Right atrium auricular region (tissue), 2 donors: ENCODE results near the gene CCNF. TPM values are rescaled to one million over a fixed set of nuclear protein-coding genes. Genes with fewer than 3 reads are reported as not detected.

ENCODE experiments used
- DNase-seq: peaks from one replicate; pipeline ENCODE4 v3.0.0-alpha.2; 2019; ENCODE audit warnings: low spot score
- H3K27ac ChIP-seq, 2 donors: fragments of 200-600 bp; sonication (generic); 1 replicate in 1 of 2; 2 replicates in 1 of 2; pipeline ENCODE4 v1.5.1; 2016 to 2019
- H3K27me3 ChIP-seq, 2 donors: fragments of 200-600 bp; sonication (generic); one replicate each; pipeline versions ENCODE4 v1.5.1 to v1.6.0; 2017 to 2019
- H3K36me3 ChIP-seq: fragments of 200-600 bp; sonication (generic); one replicate; pipeline ENCODE4 v1.5.1; 2016
- H3K4me1 ChIP-seq, 2 donors: fragments of 200-600 bp; sonication (generic); one replicate each; pipeline versions ENCODE4 v1.5.1 to v1.6.0; 2017 to 2019
- H3K4me3 ChIP-seq, 2 donors: fragments of 200-600 bp; sonication (generic); 1 replicate in 1 of 2; 2 replicates in 1 of 2; pipeline ENCODE4 v1.5.1; 2017 to 2019; ENCODE audit warnings: mild to moderate bottlenecking in 1 of 2, moderate library complexity in 1 of 2
- H3K9me3 ChIP-seq, 2 donors: fragments of 200-600 bp; sonication (generic); one replicate each; pipeline ENCODE4 v1.5.1; 2019
- total RNA-seq, 2 donors: library from RNA; depleted of rRNA; stranded (reverse); fragments of >200 nt; gene quantifications; one replicate each; pipeline ENCODE4 v1.1.0, GENCODE V29; 2016
- TF ChIP-seq, protein P1 (sequence below), 2 donors: fragments of 200-600 bp; sonication (generic); IDR thresholded peaks; one replicate each; pipeline ENCODE4 v1.5.1; 2019; ENCODE audit warnings: antibody characterized with exemption in 2 of 2

CCNF gene
- total RNA-seq, 2 donors from 2014 or later, result 1.4 to 1.7 TPM

DNA sequence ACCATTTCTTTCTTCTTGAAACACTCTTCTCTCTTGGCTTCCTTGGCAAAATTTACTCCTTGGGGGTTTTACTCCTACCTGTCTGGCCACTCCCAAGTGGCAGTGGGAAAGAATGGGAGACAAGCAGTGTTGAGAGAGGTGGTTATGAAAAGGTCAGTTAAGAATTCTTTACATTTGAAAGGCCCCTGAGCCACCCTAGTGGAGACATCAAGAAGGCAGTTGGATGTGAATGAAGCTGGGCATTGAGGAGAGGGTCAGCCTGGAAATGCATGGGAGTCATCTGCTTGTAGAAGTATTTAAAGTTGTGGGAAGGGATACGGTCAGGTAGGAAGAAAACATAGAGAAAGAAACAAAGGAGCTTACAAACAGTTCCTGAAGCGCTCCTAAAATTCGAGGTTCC is 42.3 kb upstream of the CCNF start:
- peaks cover 0 to 12% of the 10 kb centered on the region in 2 donors for H3K9me3 ChIP-seq
- TF ChIP-seq, protein P1, sequence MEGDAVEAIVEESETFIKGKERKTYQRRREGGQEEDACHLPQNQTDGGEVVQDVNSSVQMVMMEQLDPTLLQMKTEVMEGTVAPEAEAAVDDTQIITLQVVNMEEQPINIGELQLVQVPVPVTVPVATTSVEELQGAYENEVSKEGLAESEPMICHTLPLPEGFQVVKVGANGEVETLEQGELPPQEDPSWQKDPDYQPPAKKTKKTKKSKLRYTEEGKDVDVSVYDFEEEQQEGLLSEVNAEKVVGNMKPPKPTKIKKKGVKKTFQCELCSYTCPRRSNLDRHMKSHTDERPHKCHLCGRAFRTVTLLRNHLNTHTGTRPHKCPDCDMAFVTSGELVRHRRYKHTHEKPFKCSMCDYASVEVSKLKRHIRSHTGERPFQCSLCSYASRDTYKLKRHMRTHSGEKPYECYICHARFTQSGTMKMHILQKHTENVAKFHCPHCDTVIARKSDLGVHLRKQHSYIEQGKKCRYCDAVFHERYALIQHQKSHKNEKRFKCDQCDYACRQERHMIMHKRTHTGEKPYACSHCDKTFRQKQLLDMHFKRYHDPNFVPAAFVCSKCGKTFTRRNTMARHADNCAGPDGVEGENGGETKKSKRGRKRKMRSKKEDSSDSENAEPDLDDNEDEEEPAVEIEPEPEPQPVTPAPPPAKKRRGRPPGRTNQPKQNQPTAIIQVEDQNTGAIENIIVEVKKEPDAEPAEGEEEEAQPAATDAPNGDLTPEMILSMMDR (IDR thresholded peaks at IDR 0.05), result no peak
- no peak for DNase-seq
- H3K4me1 ChIP-seq, result no peaks in the 10 kb centered on the region
- no peak overlapping the region for H3K27ac ChIP-seq
- no peaks in the 10 kb centered on the region for H3K27me3 ChIP-seq
- no peaks in the 10 kb centered on the region for H3K36me3 ChIP-seq
- no peak overlapping the region for H3K4me3 ChIP-seq

GRCh38 chr16:2388139-2388874 is 40.9 kb upstream of the CCNF start:
- Histone ChIP-seq H3K4me3 (no peak overlapping the region), H3K27me3 (no peaks in the 10 kb centered on the region), H3K27ac (no peak overlapping the region), H3K9me3 (peaks cover 0 to 12% of the 10 kb centered on the region in 2 donors), H3K4me1 (no peaks in the 10 kb centered on the region), H3K36me3 (no peaks in the 10 kb centered on the region)
- TF ChIP-seq, protein P1 (IDR thresholded peaks at IDR 0.05), result no peak
- no peak for DNase-seq

DNA sequence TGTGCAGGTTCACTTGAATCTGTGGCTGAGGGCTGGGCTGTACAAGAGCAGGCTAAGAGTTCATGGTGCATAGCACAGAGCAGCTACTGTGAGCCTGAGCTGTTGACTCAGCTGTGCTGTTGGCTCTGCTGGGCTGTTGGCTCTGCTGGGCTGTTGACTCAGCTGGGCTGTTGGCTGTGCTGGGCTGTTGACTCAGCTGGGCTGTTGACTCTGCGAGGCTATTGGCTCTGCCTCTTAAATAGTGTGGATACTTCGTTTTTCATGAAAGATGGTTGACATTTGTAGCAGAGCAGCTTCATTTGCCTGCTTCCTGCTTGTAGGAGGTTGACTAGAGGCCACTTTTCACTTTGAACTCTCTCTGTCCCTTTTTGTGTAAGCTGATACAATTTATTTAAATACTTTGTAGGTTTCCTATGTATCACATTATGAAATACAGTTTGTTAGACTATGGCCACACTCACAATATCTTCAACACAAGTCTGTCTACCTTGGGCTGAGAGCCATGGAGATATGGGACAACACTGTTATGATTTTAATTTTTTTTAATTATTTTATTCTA is 40.3 kb upstream of the CCNF start:
- no peaks in the 10 kb centered on the region for H3K4me1 ChIP-seq
- no peaks in the 10 kb centered on the region for H3K27me3 ChIP-seq
- no peak overlapping the region for H3K27ac ChIP-seq
- H3K4me3 ChIP-seq, result no peak overlapping the region
- peak; percentile 61 for DNase-seq
- H3K9me3 ChIP-seq, result peaks cover 0 to 12% of the 10 kb centered on the region in 2 donors
- TF ChIP-seq, protein P1 (IDR thresholded peaks at IDR 0.05), result no peak
- no peaks in the 10 kb centered on the region for H3K36me3 ChIP-seq

DNA sequence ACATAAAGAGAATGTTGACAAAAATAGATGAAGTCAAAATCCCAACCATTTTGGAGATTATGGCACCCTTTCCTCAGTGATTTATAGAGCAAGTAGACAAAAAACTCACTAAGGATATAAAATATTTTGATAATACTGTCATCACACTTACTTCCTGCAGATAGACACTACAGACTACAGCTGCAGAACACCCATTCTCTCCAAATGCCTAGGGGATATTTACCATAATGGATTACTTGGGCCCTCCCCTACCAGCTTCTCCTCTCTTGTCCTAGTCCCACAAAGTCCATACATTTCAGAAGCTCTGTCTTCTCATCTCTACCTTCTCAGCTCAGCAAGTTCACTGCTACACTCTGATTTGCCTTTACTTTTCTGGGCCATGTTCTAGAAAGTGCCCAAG is 37.2 kb upstream of the CCNF start:
- no peaks in the 10 kb centered on the region for H3K27me3 ChIP-seq
- TF ChIP-seq, protein P1 (IDR thresholded peaks at IDR 0.05), result no peak
- no peak overlapping the region for H3K4me3 ChIP-seq
- H3K27ac ChIP-seq, result no peak overlapping the region
- DNase-seq, result no peak
- no peaks in the 10 kb centered on the region for H3K4me1 ChIP-seq
- H3K36me3 ChIP-seq, result no peaks in the 10 kb centered on the region
- H3K9me3 ChIP-seq, result peaks cover 0 to 12% of the 10 kb centered on the region in 2 donors

DNA sequence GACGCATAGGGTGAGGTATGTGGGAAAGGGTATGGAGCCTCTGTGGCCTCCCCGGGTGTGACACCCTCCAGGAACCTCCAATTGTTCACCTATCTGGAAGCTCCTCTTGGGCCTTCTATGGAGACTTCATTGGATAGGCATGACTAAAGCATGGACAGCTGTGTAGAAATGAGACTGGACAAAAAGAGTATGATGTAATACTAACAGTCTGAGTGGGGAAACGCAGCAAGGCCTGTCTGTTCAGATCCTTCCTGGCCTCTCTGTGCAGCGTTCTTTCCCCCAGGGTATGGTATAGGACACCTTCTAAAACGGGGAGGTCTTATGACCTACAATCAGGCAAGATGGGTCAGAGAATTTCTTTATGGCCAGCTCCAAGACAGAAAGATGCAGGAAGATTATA is 30.7 kb upstream of the CCNF start:
- Histone ChIP-seq H3K4me1 (no peaks in the 10 kb centered on the region), H3K9me3 (no peaks in the 10 kb centered on the region), H3K27me3 (no peaks in the 10 kb centered on the region), H3K27ac (no peak overlapping the region), H3K36me3 (no peaks in the 10 kb centered on the region), H3K4me3 (no peak overlapping the region)
- TF ChIP-seq, protein P1 (IDR thresholded peaks at IDR 0.05), result no peak
- DNase-seq, result no peak
